Measurements from ENCODE around the gene CSTF3.

DNA sequence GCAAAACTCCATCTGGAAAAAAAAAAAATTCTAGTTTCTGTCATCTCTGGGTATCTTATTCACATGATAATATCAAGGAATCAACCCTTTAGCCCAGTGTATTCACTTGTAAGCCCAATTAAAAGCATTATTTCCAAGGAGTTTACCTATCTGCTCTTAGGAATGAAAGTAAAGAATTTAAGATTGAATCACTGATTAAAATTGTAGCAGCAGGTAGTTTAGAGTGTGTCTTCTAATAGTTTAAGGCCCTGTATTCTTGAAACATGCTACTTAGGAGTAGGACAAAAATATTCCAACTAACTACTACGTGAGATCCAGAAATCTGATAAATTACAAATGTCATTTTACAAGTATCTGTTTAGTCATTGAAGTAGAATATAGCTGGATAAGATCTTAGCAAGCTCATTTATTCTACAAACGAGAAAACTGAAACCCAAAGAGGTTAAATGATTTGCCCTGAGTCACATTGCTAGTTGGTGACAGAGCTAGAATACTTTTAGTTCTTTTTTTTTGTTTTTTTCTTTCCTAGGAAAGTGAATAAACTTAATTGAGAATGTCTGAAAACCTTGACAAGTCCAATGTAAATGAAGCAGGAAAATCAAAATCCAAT lies 118.0 kb downstream of the CSTF3 start:
- TF ChIP-seq, protein P1, sequence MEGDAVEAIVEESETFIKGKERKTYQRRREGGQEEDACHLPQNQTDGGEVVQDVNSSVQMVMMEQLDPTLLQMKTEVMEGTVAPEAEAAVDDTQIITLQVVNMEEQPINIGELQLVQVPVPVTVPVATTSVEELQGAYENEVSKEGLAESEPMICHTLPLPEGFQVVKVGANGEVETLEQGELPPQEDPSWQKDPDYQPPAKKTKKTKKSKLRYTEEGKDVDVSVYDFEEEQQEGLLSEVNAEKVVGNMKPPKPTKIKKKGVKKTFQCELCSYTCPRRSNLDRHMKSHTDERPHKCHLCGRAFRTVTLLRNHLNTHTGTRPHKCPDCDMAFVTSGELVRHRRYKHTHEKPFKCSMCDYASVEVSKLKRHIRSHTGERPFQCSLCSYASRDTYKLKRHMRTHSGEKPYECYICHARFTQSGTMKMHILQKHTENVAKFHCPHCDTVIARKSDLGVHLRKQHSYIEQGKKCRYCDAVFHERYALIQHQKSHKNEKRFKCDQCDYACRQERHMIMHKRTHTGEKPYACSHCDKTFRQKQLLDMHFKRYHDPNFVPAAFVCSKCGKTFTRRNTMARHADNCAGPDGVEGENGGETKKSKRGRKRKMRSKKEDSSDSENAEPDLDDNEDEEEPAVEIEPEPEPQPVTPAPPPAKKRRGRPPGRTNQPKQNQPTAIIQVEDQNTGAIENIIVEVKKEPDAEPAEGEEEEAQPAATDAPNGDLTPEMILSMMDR (IDR thresholded peaks at IDR 0.05): no peak
- TF ChIP-seq EP300 (IDR thresholded peaks at IDR 0.05): no peak

Data from upper lobe of left lung (tissue), 4 donors.